ENCODE results near the gene ZBTB8A. TPM values are rescaled to one million over a fixed set of nuclear protein-coding genes. Genes with fewer than 3 reads are reported as not detected.

The ZBTB8A gene
- total and polyA plus RNA-seq, 2 of the 13 experiments (the other 11 are each of a cell fraction or from before 2014, with no cell fraction given), result 1.3 to 3.7 TPM

DNA sequence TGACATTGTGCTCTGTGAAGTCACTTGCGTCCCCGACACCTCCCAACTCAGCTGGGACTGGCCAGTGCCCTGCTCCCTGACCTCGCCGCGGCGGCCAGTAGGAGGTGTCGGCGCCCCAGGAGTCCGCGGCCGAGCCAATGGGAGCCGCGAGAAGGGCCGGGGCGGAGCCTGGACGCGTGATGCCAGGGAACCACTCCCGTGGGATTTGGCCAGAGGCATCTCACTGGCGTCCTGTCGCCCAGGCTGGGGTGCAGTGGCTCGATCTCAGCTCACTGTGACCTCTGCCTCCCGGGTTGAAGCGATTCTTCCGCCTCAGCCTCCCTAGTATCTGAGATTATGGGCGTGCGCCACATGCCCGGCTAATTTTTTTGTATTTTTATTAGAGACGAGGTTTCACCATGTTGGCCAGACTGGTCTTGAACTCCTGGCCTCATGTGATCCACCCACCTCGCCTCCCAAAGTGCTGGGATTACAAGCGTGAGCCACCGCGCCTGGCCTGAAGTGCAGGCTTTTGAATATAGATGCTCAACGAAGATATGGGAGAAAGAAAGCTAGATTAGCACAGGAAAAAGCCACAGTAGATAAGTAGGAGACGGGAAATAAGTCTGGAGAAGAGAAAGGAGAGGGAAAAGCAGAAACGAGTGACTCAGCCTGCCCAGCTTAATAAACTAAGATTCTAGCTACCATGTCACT lies 73.1 kb downstream of the ZBTB8A start (continued):
- TF ChIP-seq, protein P1, sequence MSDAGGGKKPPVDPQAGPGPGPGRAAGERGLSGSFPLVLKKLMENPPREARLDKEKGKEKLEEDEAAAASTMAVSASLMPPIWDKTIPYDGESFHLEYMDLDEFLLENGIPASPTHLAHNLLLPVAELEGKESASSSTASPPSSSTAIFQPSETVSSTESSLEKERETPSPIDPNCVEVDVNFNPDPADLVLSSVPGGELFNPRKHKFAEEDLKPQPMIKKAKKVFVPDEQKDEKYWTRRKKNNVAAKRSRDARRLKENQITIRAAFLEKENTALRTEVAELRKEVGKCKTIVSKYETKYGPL (CRISPR knock-in tag; IDR thresholded peaks at IDR 0.05), result no peak
- TF ChIP-seq NFIC (IDR thresholded peaks at IDR 0.05; ENCODE audit: low read length) (no peak), ZMYM2 (CRISPR knock-in tag; IDR thresholded peaks at IDR 0.05) (no peak), TBX3 (IDR thresholded peaks at IDR 0.05; ENCODE audit: borderline replicate concordance) (peak; percentile 83), SNAI1 (CRISPR knock-in tag; IDR thresholded peaks at IDR 0.05; ENCODE audit: borderline replicate concordance) (no peak), ZNF430 (CRISPR knock-in tag; IDR thresholded peaks at IDR 0.05) (no peak), ZZZ3 (CRISPR knock-in tag; IDR thresholded peaks at IDR 0.05; ENCODE audit: borderline replicate concordance) (no peak), POGZ (CRISPR knock-in tag; IDR thresholded peaks at IDR 0.05) (peak; percentile 76), HDAC2 (CRISPR knock-in tag; IDR thresholded peaks at IDR 0.05) (peak; percentile 45; the same call in 1 of the 2 replicates), ZKSCAN1 (IDR thresholded peaks at IDR 0.05; ENCODE audit: low read length) (no peak), KDM1A (CRISPR knock-in tag; IDR thresholded peaks at IDR 0.05) (no peak), MYC (CRISPR knock-in tag; IDR thresholded peaks at IDR 0.05; ENCODE audit: borderline replicate concordance) (peak; percentile 40; the same call in 1 of the 2 replicates), HNF4G (IDR thresholded peaks at IDR 0.05; ENCODE audit: borderline replicate concordance, low read depth, low read length) (0 out of 2 replicates have a peak, but pooled peaks have one; percentile 13), HNF4G (CRISPR knock-in tag; IDR thresholded peaks at IDR 0.05; ENCODE audit: borderline replicate concordance, low read depth) (no peak), RAD21 (CRISPR knock-in tag; IDR thresholded peaks at IDR 0.05) (0 out of 2 replicates have a peak, but pooled peaks have one; percentile 24), SP1 (IDR thresholded peaks at IDR 0.05) (no peak), SP1 (CRISPR knock-in tag; IDR thresholded peaks at IDR 0.05) (peak; percentile 51; the same call in 1 of the 2 replicates), TP53 (CRISPR knock-in tag; conservative IDR thresholded peaks at IDR 0.05) (0 out of 2 replicates have a peak, but pooled peaks have one; percentile 29)
- TF ChIP-seq, protein P2, sequence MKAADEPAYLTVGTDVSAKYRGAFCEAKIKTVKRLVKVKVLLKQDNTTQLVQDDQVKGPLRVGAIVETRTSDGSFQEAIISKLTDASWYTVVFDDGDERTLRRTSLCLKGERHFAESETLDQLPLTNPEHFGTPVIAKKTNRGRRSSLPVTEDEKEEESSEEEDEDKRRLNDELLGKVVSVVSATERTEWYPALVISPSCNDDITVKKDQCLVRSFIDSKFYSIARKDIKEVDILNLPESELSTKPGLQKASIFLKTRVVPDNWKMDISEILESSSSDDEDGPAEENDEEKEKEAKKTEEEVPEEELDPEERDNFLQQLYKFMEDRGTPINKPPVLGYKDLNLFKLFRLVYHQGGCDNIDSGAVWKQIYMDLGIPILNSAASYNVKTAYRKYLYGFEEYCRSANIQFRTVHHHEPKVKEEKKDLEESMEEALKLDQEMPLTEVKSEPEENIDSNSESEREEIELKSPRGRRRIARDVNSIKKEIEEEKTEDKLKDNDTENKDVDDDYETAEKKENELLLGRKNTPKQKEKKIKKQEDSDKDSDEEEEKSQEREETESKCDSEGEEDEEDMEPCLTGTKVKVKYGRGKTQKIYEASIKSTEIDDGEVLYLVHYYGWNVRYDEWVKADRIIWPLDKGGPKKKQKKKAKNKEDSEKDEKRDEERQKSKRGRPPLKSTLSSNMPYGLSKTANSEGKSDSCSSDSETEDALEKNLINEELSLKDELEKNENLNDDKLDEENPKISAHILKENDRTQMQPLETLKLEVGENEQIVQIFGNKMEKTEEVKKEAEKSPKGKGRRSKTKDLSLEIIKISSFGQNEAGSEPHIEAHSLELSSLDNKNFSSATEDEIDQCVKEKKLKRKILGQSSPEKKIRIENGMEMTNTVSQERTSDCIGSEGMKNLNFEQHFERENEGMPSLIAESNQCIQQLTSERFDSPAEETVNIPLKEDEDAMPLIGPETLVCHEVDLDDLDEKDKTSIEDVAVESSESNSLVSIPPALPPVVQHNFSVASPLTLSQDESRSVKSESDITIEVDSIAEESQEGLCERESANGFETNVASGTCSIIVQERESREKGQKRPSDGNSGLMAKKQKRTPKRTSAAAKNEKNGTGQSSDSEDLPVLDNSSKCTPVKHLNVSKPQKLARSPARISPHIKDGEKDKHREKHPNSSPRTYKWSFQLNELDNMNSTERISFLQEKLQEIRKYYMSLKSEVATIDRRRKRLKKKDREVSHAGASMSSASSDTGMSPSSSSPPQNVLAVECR (CRISPR knock-in tag; IDR thresholded peaks at IDR 0.05; ENCODE audit: borderline replicate concordance), result peak; percentile 68; the same call in 1 of the 2 replicates
- TF ChIP-seq, protein P3, sequence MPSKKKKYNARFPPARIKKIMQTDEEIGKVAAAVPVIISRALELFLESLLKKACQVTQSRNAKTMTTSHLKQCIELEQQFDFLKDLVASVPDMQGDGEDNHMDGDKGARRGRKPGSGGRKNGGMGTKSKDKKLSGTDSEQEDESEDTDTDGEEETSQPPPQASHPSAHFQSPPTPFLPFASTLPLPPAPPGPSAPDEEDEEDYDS (CRISPR knock-in tag; IDR thresholded peaks at IDR 0.05), result peak; percentile 86
- TF ChIP-seq, protein P4, sequence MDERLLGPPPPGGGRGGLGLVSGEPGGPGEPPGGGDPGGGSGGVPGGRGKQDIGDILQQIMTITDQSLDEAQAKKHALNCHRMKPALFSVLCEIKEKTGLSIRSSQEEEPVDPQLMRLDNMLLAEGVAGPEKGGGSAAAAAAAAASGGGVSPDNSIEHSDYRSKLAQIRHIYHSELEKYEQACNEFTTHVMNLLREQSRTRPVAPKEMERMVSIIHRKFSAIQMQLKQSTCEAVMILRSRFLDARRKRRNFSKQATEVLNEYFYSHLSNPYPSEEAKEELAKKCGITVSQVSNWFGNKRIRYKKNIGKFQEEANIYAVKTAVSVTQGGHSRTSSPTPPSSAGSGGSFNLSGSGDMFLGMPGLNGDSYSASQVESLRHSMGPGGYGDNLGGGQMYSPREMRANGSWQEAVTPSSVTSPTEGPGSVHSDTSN (CRISPR knock-in tag; IDR thresholded peaks at IDR 0.05), result no peak

Measured in HepG2 (cell line).